ENCODE results near the gene TNFRSF19.

Gene TNFRSF19

GRCh38 chr13:23628765-23629565, 58.8 kb downstream of the TNFRSF19 start:
- no peak for DNase-seq (ENCODE audit: low spot score)

- no peak for DNase-seq (ENCODE audit: low spot score)
These were observed 59.5 kb downstream of the TNFRSF19 start for GRCh38 chr13:23629566-23630272.

- DNase-seq (ENCODE audit: low spot score) = no peak
These were observed 60.3 kb downstream of the TNFRSF19 start for GRCh38 chr13:23630349-23631093.

GRCh38 chr13:23631311-23632047, 61.3 kb downstream of the TNFRSF19 start:
- no peak for DNase-seq (ENCODE audit: low spot score)

- no peak for DNase-seq (ENCODE audit: low spot score)
These were observed 61.9 kb downstream of the TNFRSF19 start for GRCh38 chr13:23632048-23632582.

- no peak for DNase-seq (ENCODE audit: low spot score)
These were observed 62.5 kb downstream of the TNFRSF19 start for GRCh38 chr13:23632741-23633140.

- DNase-seq (ENCODE audit: low spot score) = no peak
These were observed 64.7 kb downstream of the TNFRSF19 start for GRCh38 chr13:23634897-23635296.

GRCh38 chr13:23636360-23636759, 66.1 kb downstream of the TNFRSF19 start:
- no peak for DNase-seq (ENCODE audit: low spot score)

- DNase-seq (ENCODE audit: low spot score) = no peak
These were observed 67.6 kb downstream of the TNFRSF19 start for GRCh38 chr13:23637829-23638228.

GRCh38 chr13:23639674-23640073, 69.5 kb downstream of the TNFRSF19 start:
- no peak for DNase-seq (ENCODE audit: low spot score)

GRCh38 chr13:23642110-23642509, 71.9 kb downstream of the TNFRSF19 start:
- no peak for DNase-seq (ENCODE audit: low spot score)

GRCh38 chr13:23643338-23644125, 73.3 kb downstream of the TNFRSF19 start:
- DNase-seq (ENCODE audit: low spot score) = no peak

GRCh38 chr13:23644126-23644419, 73.9 kb downstream of the TNFRSF19 start:
- DNase-seq (ENCODE audit: low spot score) = no peak

- no peak for DNase-seq (ENCODE audit: low spot score)
These were observed 74.4 kb downstream of the TNFRSF19 start for GRCh38 chr13:23644527-23645138.

- no peak for DNase-seq (ENCODE audit: low spot score)
These were observed 75.6 kb downstream of the TNFRSF19 start for GRCh38 chr13:23645851-23646250.

GRCh38 chr13:23651439-23651838, 81.2 kb downstream of the TNFRSF19 start:
- no peak for DNase-seq (ENCODE audit: low spot score)

GRCh38 chr13:23651887-23652286, 81.7 kb downstream of the TNFRSF19 start:
- DNase-seq (ENCODE audit: low spot score) = no peak

GRCh38 chr13:23652909-23653726, 82.9 kb downstream of the TNFRSF19 start:
- DNase-seq (ENCODE audit: low spot score) = no peak

Measured in germinal center (tissue), 1 donor.